Measurements from ENCODE around the gene DYSF.
"Not testable (repeated sequence)": the region's sequence is repeated elsewhere in the genome, so short reads cannot be mapped to it uniquely, and the experiment has no call there.

Gene DYSF

GRCh38 chr2:71453404-71454220 lies at the start of gene DYSF:
Gene DYSF, plus strand, starts transcription at chr2:71453561.
- DNase-seq (ENCODE audit: low spot score): no peak

- DNase-seq (ENCODE audit: low spot score): no peak
Observed at GRCh38 chr2:71409611-71410010, 43.8 kb upstream of the DYSF start.

GRCh38 chr2:71410696-71411095 lies 42.7 kb upstream of the DYSF start:
- peak; percentile 7 for DNase-seq (ENCODE audit: low spot score)

- DNase-seq (ENCODE audit: low spot score): not testable (repeated sequence)
Observed at GRCh38 chr2:71416866-71417265, 36.5 kb upstream of the DYSF start.

GRCh38 chr2:71417300-71418202 lies 35.8 kb upstream of the DYSF start:
- no peak for DNase-seq (ENCODE audit: low spot score)

- DNase-seq (ENCODE audit: low spot score): no peak
Observed at GRCh38 chr2:71419145-71419544, 34.2 kb upstream of the DYSF start.

- DNase-seq (ENCODE audit: low spot score): no peak
Observed at GRCh38 chr2:71419976-71420375, 33.4 kb upstream of the DYSF start.

GRCh38 chr2:71422786-71423185 lies 30.6 kb upstream of the DYSF start:
- DNase-seq (ENCODE audit: low spot score): no peak

GRCh38 chr2:71423817-71424420 lies 29.4 kb upstream of the DYSF start:
- no peak for DNase-seq (ENCODE audit: low spot score)

GRCh38 chr2:71426721-71427120 lies 26.6 kb upstream of the DYSF start:
- no peak for DNase-seq (ENCODE audit: low spot score)

- DNase-seq (ENCODE audit: low spot score): no peak
Observed at GRCh38 chr2:71428472-71429383, 24.6 kb upstream of the DYSF start.

- not testable (repeated sequence) for DNase-seq (ENCODE audit: low spot score)
Observed at GRCh38 chr2:71445142-71445541, 8.2 kb upstream of the DYSF start.

- DNase-seq (ENCODE audit: low spot score): no peak
Observed at GRCh38 chr2:71446505-71446904, 6.9 kb upstream of the DYSF start.

- DNase-seq (ENCODE audit: low spot score): no peak
Observed at GRCh38 chr2:71449343-71449742, 4.0 kb upstream of the DYSF start.

GRCh38 chr2:71451705-71452104 lies 1.7 kb upstream of the DYSF start:
- no peak for DNase-seq (ENCODE audit: low spot score)

- DNase-seq (ENCODE audit: low spot score): peak; percentile 58
Observed at GRCh38 chr2:71452565-71452964, 796 bp upstream of the DYSF start.

GRCh38 chr2:71454221-71455010 lies 1.1 kb downstream of the DYSF start:
- no peak for DNase-seq (ENCODE audit: low spot score)

- DNase-seq (ENCODE audit: low spot score): no peak
Observed at GRCh38 chr2:71455011-71455740, 1.8 kb downstream of the DYSF start.

GRCh38 chr2:71455741-71456569 lies 2.6 kb downstream of the DYSF start:
- DNase-seq (ENCODE audit: low spot score): no peak
